Activated naive CD8-positive, alpha-beta T cell treated with anti-CD3 and anti-CD28 coated beads, Interleukin-2, amount 10 ng/mL, durations not matched to agents 7 days and 5 days (primary cell): ENCODE data around the gene GJD4. TPM values are rescaled to one million over a fixed set of nuclear protein-coding genes. Genes with fewer than 3 reads are reported as not detected.

Experiments
- ATAC-seq: fragments of 150-1000 bp; cut with Tn5 transposase; one replicate; pipeline ENCODE4 v1.10.0; 2021; ENCODE audit warnings: low read depth, moderate library complexity
- POLR2A ChIA-PET: fragments of 350-600 bp; sonication (Branson Sonifier 250); formaldehyde crosslinking; loops from one replicate; lab custom pipeline; 2021; ENCODE audit warnings: antibody characterized with exemption; lab: Charles Lee
- DNase-seq: peaks from one replicate; pipeline ENCODE4 v3.0.0; 2021
- H3K27ac Mint-ChIP-seq: one replicate; pipeline ENCODE4 v1.8.0; 2022; ENCODE audit warnings: mild to moderate bottlenecking, mixed read lengths
- H3K27me3 Mint-ChIP-seq: one replicate; pipeline ENCODE4 v1.8.0; 2022; ENCODE audit warnings: mild to moderate bottlenecking, moderate library complexity, mixed read lengths
- H3K36me3 Mint-ChIP-seq: one replicate; pipeline ENCODE4 v1.8.0; 2021; ENCODE audit warnings: mild to moderate bottlenecking, mixed read lengths
- H3K4me1 Mint-ChIP-seq: one replicate; pipeline ENCODE4 v1.8.0; 2021; ENCODE audit warnings: mixed read lengths
- H3K4me3 Mint-ChIP-seq: one replicate; pipeline ENCODE4 v1.8.0; 2022; ENCODE audit warnings: mild to moderate bottlenecking, moderate library complexity, mixed read lengths
- H3K9me3 Mint-ChIP-seq: one replicate; pipeline ENCODE4 v1.8.0; 2021; ENCODE audit warnings: mixed read lengths
- total RNA-seq, 2 experiments: library from RNA; stranded (reverse); gene quantifications; one replicate each; pipeline ENCODE4 v1.2.3, GENCODE V29; 2021

Gene GJD4
- total RNA-seq, result not detected

- H3K27me3 Mint-ChIP-seq, result peaks cover 38% of the 10 kb centered on the region
- no peaks in the 10 kb centered on the region for H3K36me3 Mint-ChIP-seq
- H3K9me3 Mint-ChIP-seq, result no peaks in the 10 kb centered on the region
- ATAC-seq (no peak), DNase-seq (no peak)
- H3K4me1 Mint-ChIP-seq, result peaks cover 5% of the 10 kb centered on the region
- H3K27ac Mint-ChIP-seq, result no peak within 1 kb of the TSS
- H3K4me3 Mint-ChIP-seq, result no peak within 1 kb of the TSS
- POLR2A ChIA-PET, result no interaction called here
These were observed at the start of gene GJD4 for GRCh38 chr10:35605191-35605590. Gene GJD4, plus strand, starts transcription at chr10:35605341. Its CDS starts 227 bp downstream, at chr10:35605568.

DNA sequence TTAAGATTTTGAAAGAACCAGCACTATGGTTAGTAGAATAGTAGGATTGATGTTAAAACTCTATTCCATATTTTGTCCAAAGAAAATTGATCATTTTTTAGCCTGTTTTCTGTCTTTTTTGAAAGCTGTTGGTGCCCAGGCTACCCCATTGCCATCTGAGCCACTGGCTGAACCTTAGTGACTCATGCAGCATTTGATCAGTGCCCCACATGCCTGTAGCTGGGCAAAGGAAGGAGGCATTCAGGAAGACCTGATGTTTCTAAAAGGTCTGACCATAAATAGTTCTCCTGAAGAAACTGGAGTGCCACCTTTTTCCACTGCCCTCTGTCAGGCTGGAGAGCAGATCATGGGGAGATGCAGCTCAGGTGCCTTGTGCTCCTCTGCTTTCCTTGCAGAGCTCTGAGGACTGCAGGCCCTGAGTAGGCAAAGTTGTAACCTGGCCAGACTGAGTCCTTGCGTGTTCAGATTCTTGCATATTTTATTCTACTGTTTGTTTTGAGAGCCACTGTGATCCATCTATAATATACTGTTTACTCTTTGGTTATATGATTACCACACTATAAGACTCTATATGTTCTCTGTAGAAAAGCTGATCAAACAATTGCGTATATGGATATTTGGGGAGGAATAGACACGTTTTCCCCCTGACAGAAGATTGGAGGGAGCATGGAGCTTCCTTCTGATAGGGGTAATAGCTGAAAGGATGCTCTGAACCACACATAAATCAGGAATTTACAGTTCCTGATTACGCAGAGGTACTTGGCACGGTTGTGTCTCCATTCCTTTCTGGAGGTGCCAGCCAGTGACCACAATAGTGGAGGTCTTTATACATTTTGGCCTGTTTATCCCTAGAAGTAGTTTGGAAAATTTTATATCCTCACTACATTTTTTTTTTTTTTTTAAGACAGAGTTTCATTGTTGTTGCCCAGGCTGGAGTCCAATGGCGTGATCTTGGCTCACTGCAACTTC lies 48.9 kb upstream of the GJD4 start:
- H3K27ac Mint-ChIP-seq, result no peak overlapping the region
- H3K36me3 Mint-ChIP-seq, result peaks cover 6% of the 10 kb centered on the region
- no peak for ATAC-seq

GRCh38 chr10:35558276-35558675 lies 46.9 kb upstream of the GJD4 start:
- no peak overlapping the region for H3K4me3 Mint-ChIP-seq
- ATAC-seq, result no peak
- no peaks in the 10 kb centered on the region for H3K9me3 Mint-ChIP-seq
- no peak for DNase-seq
- H3K36me3 Mint-ChIP-seq, result peaks cover 8% of the 10 kb centered on the region
- POLR2A ChIA-PET, result no interaction called here
- H3K4me1 Mint-ChIP-seq, result peaks cover 6% of the 10 kb centered on the region
- H3K27ac Mint-ChIP-seq, result no peak overlapping the region
- no peaks in the 10 kb centered on the region for H3K27me3 Mint-ChIP-seq

More for the DNA sequence above, 48.9 kb upstream of the GJD4 start:
- H3K27me3 Mint-ChIP-seq, result no peaks in the 10 kb centered on the region
- POLR2A ChIA-PET, result no interaction called here
- H3K9me3 Mint-ChIP-seq, result no peaks in the 10 kb centered on the region
- H3K4me3 Mint-ChIP-seq, result no peak overlapping the region
- peaks cover 4% of the 10 kb centered on the region for H3K4me1 Mint-ChIP-seq
- no peak for DNase-seq

- DNase-seq (no peak), ATAC-seq (no peak)
- H3K27me3 Mint-ChIP-seq, result no peaks in the 10 kb centered on the region
- H3K4me1 Mint-ChIP-seq, result peaks cover 10% of the 10 kb centered on the region
- no peak overlapping the region for H3K27ac Mint-ChIP-seq
- H3K36me3 Mint-ChIP-seq, result peaks cover 8% of the 10 kb centered on the region
- no peak overlapping the region for H3K4me3 Mint-ChIP-seq
- H3K9me3 Mint-ChIP-seq, result no peaks in the 10 kb centered on the region
- POLR2A ChIA-PET, result no interaction called here
These were observed 45.7 kb upstream of the GJD4 start for GRCh38 chr10:35559416-35559815.

- Mint-ChIP-seq H3K27ac (no peak overlapping the region), H3K27me3 (no peaks in the 10 kb centered on the region)
- ATAC-seq, result no peak
These were observed 43.4 kb upstream of the GJD4 start for GRCh38 chr10:35561715-35562114.

DNA sequence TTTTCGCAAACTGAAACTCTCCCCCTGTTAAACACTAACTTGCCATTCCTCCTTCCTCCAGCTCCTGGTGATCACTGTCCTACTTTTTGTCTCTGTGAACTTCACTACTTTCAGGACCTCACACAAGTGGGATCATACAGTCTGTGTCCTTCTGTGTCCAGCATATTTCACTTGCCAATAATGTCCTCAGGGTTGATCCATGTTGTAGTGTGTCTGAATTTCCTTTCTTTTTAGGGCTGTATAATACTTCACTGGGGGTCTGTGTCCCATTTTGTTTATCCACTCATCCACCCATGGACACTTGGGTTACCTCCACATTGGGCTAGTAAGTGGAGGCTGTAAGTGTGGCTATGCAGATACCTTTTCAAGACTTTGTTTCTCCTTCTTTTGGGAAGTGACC lies 42.7 kb upstream of the GJD4 start:
- Mint-ChIP-seq H3K9me3 (no peaks in the 10 kb centered on the region), H3K27me3 (no peaks in the 10 kb centered on the region), H3K4me1 (peaks cover 11% of the 10 kb centered on the region), H3K36me3 (peaks cover 12% of the 10 kb centered on the region), H3K4me3 (no peak overlapping the region), H3K27ac (no peak overlapping the region)
- POLR2A ChIA-PET, result interaction anchor here (1.0 kb wide), 1 partner anchor 273 kb away, joined by 3 read pairs; no protein-coding TSS in a partner anchor
- DNase-seq, result no peak
- no peak for ATAC-seq

More at GRCh38 chr10:35561715-35562114, 43.4 kb upstream of the GJD4 start:
- Mint-ChIP-seq H3K4me3 (no peak overlapping the region), H3K36me3 (peaks cover 12% of the 10 kb centered on the region), H3K4me1 (peaks cover 11% of the 10 kb centered on the region), H3K9me3 (no peaks in the 10 kb centered on the region)
- POLR2A ChIA-PET, result no interaction called here
- no peak for DNase-seq

- H3K27me3 Mint-ChIP-seq, result no peaks in the 10 kb centered on the region
- DNase-seq, result peak; percentile 44
- no peak overlapping the region for H3K4me3 Mint-ChIP-seq
- H3K9me3 Mint-ChIP-seq, result no peaks in the 10 kb centered on the region
- no peak for ATAC-seq
- POLR2A ChIA-PET, result interaction anchor here (0.6 to 1.0 kb wide), 3 partner anchors 62 to 274 kb away, joined by 3 to 4 read pairs (median 3); no protein-coding TSS in a partner anchor
- peaks cover 12% of the 10 kb centered on the region for H3K36me3 Mint-ChIP-seq
- H3K27ac Mint-ChIP-seq, result no peak overlapping the region
- H3K4me1 Mint-ChIP-seq, result peaks cover 11% of the 10 kb centered on the region
These were observed 41.8 kb upstream of the GJD4 start for GRCh38 chr10:35563261-35563891.

DNA sequence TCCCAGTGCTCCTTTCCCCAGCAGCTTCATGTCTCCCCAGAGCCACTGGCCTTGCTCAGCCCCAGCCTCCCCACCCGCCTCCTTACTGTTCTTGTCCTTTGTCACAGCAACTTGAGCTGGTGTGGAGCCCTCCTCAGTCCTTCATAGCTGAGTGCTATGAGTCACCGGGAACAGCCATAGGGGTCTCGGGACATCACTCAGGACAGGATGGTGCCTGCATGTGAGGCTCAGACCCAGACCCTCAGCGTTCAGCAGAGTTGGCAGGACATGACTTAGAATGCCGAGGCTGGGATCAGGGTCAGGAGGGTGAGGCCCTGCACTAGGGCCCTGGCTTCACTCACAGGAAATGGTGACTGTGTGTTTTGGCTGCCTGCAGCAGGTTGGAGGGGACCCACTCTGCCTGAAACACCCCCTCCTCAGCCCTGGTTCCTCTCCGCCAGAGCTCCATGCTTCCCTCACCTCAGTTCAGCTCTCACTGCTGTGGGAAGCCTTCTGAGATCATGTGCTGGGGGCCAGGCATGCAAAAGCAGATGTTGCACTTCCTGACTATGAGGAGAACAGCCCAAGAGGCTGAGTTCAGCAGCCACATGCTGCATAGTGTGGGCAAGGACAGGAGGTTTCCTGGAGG lies 40.7 kb upstream of the GJD4 start:
- H3K27ac Mint-ChIP-seq, result peak overlapping the region; percentile 68
- H3K4me1 Mint-ChIP-seq, result peaks cover 11% of the 10 kb centered on the region
- no peak overlapping the region for H3K4me3 Mint-ChIP-seq
- no peaks in the 10 kb centered on the region for H3K9me3 Mint-ChIP-seq
- no peaks in the 10 kb centered on the region for H3K27me3 Mint-ChIP-seq
- no peak for DNase-seq
- H3K36me3 Mint-ChIP-seq, result peaks cover 9% of the 10 kb centered on the region
- POLR2A ChIA-PET, result interaction anchor here (0.6 kb wide), 1 partner anchor 45 kb away, joined by 3 read pairs; no protein-coding TSS in a partner anchor
- peak; percentile 73 for ATAC-seq

- H3K27ac Mint-ChIP-seq, result peak overlapping the region; percentile 45
- H3K27me3 Mint-ChIP-seq, result no peaks in the 10 kb centered on the region
- POLR2A ChIA-PET, result no interaction called here
- peaks cover 12% of the 10 kb centered on the region for H3K36me3 Mint-ChIP-seq
- H3K4me1 Mint-ChIP-seq, result peaks cover 11% of the 10 kb centered on the region
- ATAC-seq (no peak), DNase-seq (no peak)
- H3K4me3 Mint-ChIP-seq, result no peak overlapping the region
- no peaks in the 10 kb centered on the region for H3K9me3 Mint-ChIP-seq
These were observed 39.5 kb upstream of the GJD4 start for GRCh38 chr10:35565602-35566081.

- Mint-ChIP-seq H3K27ac (no peak overlapping the region), H3K9me3 (no peaks in the 10 kb centered on the region), H3K4me1 (peaks cover 10% of the 10 kb centered on the region), H3K27me3 (no peaks in the 10 kb centered on the region), H3K4me3 (no peak overlapping the region), H3K36me3 (peaks cover 14% of the 10 kb centered on the region)
- no peak for ATAC-seq
- POLR2A ChIA-PET, result no interaction called here
- DNase-seq, result no peak
These were observed 37.2 kb upstream of the GJD4 start for GRCh38 chr10:35567951-35568350.

- Mint-ChIP-seq H3K4me1 (peaks cover 7% of the 10 kb centered on the region), H3K9me3 (no peaks in the 10 kb centered on the region), H3K36me3 (peaks cover 17% of the 10 kb centered on the region), H3K27ac (no peak overlapping the region), H3K4me3 (no peak overlapping the region), H3K27me3 (no peaks in the 10 kb centered on the region)
- POLR2A ChIA-PET, result no interaction called here
- DNase-seq (no peak), ATAC-seq (no peak)
These were observed 36.6 kb upstream of the GJD4 start for GRCh38 chr10:35568483-35569015.

- H3K27ac Mint-ChIP-seq, result no peak overlapping the region
- H3K4me1 Mint-ChIP-seq, result peaks cover 6% of the 10 kb centered on the region
- peaks cover 21% of the 10 kb centered on the region for H3K36me3 Mint-ChIP-seq
These were observed 35.9 kb upstream of the GJD4 start for GRCh38 chr10:35569111-35569707.

More at GRCh38 chr10:35569111-35569707, 35.9 kb upstream of the GJD4 start:
- no peaks in the 10 kb centered on the region for H3K9me3 Mint-ChIP-seq
- H3K4me3 Mint-ChIP-seq, result no peak overlapping the region
- no peak for DNase-seq
- H3K27me3 Mint-ChIP-seq, result no peaks in the 10 kb centered on the region
- POLR2A ChIA-PET, result no interaction called here
- no peak for ATAC-seq
